EL (cell line): Measurements from ENCODE around the gene C11orf21.
"Not testable (repeated sequence)": the region's sequence is repeated elsewhere in the genome, so short reads cannot be mapped to it uniquely, and the experiment has no call there.

Experiments used
- DNase-seq: peaks from one replicate; pipeline ENCODE4 v3.0.0-alpha.2; 2016

The C11orf21 gene

DNA sequence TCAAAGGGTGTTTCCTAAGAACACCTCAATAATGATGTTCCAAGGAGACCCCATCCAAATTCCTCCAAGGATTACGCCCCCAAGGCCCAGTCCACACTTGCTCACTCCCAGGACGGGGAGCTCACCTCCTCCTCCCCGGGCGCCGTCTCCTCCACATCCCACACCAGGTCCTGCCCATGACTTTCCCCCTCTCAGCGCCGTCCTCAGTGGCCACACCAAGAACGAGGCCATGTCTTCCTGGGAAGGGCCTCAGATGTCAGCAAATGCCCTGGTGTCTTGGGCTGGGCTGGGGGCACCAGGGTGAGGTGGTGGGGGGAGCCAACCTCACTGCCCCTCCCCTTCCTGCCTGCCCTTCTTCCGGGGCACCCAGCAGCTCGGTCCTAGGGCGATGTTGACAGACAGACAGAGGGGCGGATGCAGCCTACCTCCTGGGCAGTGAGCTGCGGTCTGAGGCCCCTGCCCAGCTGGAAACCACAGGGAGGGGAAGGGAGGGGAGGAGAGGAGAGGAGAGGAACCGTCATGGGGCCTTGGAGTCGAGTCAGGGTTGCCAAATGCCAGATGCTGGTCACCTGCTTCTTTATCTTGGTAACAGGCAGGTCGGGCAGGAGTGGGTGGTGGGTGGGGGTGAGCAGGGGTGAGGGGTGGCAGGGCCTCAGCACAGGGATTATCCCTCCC is at the start of gene C11orf21, which contains the start of gene TSPAN32:
TSS of gene C11orf21 (minus strand) at position 288 of the 675 bp plus-strand sequence. CDS start at position 178, 110 bp downstream.
TSS of gene TSPAN32 (plus strand) at position 383 of the 675 bp plus-strand sequence. CDS start at position 520, 137 bp downstream.
- DNase-seq: peak; percentile 24

DNA sequence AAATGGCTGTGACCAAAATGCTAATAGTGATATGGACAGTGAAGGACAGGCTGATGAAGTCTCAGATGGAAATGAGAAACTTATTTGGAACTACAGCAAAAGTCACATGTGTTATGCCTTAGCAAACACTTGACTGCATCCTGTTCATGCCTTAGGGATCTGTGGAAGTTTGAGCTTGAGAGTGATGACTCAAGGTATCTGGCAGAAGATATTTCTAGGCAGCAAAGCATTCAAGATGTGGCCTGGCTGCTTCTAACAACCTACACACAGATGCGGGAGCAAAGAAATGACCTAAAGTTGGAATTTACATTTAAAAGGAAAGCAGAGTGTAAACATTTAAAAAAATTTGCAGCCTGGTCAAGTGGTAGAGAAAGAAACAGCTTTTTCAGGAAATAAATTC is 47.3 kb upstream of the C11orf21 start:
- DNase-seq: peak; percentile 21

DNA sequence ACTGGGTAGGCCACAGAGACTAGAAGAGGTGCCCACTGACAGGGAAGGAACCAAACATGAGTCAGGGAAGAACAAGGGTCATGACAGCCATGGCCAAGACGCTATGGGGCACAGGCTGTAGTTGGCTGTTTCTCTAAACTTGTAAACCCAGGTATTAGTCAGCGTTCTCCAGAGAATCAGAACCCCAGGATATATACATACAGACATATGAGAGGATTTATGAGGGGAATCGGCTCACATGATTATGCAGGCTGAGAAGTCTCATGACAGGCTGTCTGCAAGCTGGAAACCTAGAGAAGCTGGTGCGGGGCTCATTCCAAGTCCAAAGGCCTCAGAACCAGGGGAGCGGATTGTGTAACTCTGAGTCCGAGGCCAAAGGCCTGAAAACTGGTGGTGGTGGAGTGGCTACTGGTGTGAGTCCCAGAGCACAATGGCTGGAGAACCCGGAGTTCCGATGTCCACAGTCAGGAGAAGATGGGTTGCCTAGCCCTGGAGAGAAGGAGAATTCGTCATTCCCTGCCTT is 45.7 kb upstream of the C11orf21 start:
- DNase-seq: no peak

DNA sequence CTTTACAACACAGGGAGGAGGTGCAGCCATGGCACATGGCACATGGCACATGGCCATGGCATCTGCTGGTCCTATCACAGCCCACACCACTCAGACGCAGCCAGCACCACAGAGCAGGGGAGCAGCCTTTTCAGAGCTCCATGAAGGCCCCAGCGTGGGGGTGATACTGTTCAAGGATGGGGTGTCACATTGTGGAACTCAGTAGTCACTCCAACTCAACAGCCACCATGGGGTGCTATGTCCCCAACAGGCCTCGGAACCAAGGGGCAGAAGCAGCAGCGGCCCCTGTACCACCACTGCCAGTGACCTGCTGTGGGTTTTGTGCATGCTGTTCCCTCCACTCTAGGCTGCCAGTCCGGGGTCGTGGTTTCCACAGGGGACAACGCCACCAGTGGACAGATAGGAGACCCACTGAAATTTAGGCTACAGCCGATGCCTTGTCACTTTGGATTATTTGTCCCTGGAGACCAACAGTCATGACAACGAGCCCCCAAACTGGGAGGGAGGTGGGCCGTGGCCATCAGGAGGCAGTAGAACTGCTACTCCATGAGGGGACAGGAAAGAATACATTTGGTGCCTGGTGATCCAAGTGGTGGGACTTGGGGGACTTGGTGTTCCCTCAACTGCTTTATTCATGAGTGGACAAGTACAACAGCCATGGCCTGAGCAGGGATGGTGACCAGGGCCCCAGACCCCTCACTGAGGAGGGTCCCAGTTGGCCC is 45.0 kb upstream of the C11orf21 start:
- DNase-seq: no peak

DNA sequence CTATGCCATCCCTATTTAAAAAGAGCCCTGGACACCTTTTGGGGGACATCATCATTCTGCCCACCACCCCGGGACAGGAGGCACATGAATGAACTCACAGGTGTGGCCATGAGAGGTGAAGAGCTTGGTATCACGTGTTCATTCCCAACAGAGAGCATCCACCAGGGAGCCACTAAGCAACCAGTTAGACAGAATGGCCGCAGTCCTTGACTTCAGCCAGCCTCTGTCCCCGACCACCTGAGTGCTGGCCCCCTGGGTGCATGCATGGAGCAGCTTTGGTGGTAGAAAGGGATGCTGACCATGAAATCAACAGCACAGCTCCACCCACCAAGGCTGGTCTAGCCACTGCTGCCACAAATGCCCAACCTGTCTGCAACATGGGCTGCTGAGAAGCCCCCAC is 44.3 kb upstream of the C11orf21 start:
- no peak for DNase-seq

DNA sequence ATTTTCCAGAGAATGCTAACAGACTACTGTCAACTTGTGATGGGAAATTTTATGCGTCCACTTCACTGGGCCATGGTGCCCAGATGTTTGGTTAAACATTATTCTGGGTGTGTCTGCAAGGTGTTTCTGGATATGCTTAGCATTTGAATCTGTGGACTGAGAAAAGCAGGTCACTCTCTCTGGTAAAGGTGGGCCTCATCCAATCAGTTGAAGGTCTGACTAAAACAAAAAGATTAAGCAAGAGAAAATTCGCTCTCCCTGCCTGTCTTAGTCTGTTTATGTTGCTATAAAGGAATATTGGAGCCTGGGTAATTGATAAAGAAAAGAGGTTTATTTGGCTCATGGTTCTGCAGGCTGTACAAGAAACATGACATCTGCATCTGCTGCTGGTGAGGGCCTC is 43.3 kb upstream of the C11orf21 start:
- no peak for DNase-seq

DNA sequence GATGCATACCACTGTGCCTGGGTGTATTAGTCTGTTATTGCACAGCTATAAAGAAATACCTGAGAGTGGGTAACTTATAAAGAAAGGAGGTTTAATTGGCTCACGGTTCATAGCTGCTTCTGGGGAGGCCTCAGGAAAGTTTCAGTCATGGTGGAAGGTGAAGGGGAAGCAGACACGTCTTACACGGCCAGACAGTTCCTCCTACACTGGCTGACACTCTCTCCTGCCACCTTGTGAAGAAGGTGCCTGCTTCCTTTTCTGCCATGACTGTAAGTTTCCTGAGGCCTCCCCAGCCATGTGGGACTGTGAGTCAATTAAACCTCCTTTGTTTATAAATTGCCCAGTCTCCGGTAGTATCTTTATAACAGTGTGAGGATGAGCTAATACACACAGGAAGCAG is 41.8 kb upstream of the C11orf21 start:
- DNase-seq: no peak

DNA sequence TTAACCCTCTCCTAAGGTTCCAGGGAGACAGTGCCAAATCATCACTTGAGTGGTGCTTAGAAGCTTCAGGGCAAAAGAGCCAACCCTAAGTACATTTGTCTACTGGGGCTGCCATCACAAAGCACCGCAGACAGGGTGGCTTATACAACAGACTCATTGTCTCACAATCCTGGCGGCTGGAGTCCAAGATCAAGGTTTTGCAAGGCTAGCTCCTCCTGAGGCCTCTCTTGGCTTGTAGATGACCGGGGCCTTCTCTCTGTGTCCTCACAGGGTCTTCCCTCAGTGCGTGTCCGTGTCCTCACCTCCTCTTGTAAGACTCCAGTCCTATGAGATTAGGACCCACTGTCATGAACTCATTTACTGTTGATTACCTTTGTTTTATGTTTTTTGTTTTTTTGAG is 41.3 kb upstream of the C11orf21 start:
- DNase-seq: no peak

DNA sequence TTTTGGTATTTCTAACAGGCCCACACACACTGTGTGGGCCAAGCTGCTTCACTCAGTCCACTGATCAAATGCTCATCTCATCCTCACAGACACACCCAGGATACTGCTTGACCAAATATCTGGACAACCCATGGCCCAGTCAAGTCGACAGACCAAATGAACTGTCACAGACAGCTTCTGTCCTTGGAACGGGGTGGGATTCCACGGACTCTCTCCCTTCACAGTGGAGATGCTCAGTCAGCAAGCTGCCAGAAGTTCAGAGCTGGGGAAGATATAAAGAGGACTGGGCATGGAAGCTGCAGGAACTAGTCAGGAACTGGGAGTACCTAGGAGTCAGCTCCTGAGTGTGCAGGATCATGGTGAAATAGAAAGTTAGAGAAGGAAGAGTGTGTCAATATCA is 40.8 kb upstream of the C11orf21 start:
- no peak for DNase-seq

DNA sequence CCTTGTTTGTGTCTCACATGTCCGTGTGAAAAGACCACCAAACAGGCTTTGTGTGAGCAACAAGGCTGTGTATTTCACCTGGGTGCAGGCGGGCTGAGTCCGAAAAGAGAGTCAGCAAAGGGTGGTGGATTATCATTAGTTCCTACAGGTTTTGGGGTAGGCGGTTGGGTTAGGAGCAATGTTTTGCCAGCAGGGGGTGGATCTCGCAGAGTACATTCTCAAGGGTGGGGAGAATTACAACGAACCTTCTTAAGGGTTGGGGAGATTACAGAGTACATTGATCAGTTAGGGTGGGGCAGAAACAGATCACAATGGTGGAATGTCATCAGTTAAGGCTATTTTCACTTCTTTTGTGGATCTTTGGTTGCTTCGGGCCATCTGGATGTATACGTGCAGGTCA is 37.0 kb upstream of the C11orf21 start:
- DNase-seq: not testable (repeated sequence)

DNA sequence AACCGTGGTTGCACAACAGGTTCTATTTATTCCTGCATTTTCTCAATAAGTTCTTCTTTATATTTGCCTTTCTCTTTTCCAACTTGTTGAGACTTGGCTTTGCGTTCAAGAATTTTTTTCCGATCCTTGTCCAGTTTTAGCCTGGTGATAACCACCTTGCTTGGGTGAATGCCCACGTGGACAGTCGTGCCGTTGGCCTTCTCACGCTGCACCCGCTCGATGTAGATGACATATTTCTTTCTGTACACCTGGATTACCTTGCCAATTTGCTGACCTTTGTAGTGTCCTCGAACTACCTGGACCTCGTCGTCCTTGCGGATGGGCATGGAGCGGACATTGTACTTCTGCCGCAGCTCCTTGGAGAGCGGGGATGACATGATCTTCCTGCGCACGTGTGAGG is 33.6 kb upstream of the C11orf21 start:
- not testable (repeated sequence) for DNase-seq

DNA sequence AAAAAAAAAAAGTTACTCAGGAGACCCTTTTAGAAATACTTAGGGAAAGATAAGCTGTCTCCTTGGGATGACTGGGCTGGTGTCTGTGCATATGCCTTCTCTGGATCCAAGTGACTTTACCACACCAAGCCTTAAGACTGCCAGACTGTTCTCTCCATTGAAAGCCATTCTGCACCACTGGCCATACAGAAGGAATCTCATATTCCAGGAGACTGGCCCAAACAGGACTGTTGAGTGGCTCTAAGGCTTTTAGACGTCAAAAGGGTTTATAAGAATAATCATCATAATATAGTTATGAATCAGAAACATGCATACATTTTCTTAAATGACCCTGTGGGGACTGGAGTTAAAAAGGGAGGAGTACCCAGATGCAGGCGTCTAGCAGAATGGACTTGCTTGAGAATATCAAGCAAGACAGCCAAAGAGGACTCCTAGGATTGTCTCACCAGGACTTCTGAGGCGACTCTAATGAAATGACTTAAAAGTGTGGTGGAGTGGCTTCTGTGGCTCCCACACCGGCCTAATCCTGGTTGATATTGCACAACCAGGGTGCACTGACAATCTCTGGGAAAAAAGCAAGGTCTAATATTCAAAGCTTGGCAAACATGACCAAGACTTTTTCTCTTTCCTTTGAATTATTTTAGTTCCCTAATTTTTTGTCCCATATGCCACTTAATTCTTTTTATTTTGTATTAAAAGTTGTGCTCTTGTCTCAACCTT is 31.9 kb upstream of the C11orf21 start:
- DNase-seq: not testable (repeated sequence)

DNA sequence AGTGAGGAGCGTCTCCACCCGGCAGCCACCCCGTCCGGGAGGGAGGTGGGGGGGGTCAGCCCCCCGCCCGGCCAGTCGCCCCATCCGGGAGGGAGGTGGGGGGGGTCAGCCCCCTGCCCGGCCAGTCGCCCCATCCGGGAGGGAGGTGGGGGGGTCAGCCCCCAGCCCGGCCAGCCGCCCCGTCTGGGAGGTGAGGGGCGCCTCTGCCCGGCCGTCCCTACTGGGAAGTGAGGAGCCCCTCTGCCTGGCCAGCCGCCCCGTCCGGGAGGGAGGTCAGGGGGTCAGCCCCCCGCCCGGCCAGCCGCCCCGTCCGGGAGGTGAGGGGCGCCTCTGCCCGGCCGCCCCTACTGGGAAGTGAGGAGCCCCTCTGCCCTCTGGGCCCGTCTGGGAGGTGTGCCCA is 30.9 kb upstream of the C11orf21 start:
- DNase-seq: not testable (repeated sequence)

DNA sequence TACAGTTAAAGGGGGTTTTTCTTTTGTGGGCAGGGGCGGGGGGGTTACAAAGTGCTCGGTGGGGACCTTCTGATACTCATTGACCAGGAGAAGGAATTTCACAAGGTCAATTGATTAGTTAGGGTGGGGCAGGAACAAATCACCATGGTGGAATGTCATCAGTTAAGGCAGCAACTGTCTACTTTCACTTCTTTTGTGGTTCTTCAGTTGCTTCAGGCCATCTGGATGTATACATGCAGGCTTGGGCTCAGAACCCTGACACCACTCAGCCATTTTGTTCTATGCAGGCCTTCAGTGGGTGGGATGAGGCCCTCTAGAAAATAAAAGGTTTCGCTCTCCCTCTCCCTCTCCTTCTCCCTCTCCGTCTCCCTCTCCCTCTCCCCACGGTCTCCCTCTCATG is 29.7 kb upstream of the C11orf21 start:
- DNase-seq: no peak

DNA sequence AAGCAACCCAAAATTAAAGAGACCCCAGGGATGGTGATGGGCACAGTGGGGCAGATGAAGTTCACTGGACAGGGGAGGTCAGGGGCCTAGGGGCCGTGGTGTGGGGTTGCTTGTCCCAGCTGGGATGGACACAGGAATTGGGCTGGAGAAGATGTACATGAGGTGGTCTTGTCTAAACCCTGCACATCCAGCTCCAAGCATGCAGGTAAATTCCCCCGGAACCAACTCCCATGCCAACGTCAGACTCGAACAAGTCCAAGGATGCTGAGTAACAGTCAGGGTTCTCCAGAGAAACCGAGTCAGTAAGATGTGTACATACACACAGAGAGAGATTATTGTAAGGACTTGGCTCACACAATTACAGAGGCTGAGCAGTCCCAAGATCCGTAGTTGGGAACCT is 29.0 kb upstream of the C11orf21 start:
- no peak for DNase-seq

DNA sequence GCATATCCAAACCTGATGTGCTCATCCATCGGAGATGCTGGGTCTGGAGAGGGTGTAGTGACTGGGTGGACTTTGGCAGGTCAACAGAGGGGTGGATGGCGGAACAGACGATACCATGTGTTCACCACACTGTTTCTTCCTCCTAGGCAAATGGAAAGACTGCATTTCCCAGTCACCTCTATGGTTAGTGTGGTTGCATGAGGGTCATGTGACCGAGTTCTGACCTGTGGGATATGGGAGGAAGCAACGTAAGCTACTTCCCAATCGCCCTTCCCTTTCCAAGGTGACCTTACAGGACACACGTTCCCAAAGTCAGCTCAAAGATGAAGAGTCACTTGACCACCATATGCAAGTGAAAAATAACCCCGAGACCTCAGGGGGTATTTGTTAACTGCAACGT is 27.8 kb upstream of the C11orf21 start:
- no peak for DNase-seq

DNA sequence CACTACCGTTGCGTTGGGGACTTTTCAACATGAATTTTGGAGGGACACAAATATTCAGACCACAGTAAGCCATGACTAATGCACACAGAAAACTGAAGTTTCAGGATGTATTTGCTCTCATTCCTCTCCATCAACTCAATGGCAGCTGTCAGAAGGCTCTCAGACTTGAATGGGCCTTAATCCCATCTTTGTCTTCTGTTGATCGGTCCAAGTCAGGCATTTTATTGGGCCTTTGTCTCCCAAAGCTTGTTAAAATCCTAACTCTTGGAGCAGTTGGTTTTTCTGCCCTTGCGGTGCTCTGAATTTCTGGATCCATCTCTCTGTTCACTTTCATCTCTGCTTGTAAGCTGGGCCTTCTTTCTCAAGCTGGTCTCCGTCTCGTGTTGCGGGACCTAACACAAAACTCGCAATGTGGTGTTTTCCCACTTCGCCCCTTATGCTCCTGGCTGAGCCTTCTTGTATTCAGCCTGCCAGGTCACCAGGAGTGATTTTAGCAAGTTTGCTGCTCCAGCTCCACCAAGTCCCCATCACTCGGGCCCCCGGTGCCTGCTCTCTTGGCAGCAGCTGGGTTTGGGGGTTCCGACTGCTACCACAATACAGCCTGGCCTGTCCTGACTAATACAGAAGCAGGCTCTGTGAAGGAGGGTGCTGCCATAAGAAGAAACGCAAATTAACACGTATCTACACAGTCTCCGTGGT is 27.1 kb upstream of the C11orf21 start:
- no peak for DNase-seq

DNA sequence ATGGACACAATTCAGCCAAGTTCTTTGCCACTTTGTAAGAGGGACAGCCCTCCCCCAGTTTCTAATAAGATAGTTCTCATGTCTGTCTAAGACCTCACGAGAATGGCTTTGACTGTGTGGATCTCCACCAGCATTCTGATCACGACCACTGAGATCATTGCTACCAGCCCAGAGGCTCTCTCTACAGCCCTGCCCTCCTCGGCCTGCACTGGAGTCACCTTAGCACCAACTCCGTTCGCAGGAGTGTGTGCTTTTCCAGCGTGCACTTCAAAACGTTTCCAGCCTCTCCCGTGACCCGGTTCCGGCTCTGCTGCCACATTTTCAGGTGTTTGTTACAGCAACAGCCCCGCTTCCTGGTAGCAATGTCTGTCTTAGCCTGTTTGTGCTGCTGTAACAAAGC is 26.3 kb upstream of the C11orf21 start:
- no peak for DNase-seq

DNA sequence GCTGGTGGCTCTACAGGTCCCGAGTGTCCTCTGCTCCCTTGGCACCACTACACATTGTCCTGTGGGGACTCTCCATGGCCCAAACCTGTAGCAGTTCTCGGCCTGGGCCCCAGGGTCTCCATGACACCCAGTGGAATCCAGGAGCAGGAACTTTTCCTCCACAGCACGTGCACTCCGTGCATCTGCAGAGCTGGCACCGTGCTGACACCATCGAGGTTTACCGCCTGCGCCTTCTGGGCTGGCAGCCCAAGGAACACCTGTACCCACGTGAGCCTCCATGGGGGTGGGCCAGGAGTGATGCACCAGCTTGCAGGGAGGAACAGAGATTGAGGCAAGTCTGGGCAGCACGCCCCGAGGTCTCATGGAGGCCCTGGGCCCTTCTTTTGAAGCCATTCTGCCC is 25.3 kb upstream of the C11orf21 start:
- no peak for DNase-seq

DNA sequence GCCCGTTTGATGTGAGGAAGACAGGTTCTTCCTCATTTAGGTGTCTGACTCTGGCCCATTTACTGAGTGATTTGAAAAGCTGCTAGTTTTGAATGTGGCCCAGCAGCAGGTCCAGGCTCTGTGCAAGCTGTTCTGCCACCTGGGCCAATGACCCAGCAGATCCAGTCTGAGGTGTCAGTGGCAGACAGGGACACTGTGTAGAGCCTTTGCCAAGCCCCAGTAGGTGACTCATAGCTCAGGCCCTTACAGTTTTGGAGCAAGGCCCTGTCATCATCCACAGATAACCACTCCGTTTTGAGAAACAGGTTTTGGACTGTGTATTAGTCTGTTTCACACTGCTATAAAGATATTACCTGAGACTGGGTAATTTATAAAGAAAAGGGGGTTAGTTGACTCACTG is 24.0 kb upstream of the C11orf21 start:
- peak; percentile 23 for DNase-seq

DNA sequence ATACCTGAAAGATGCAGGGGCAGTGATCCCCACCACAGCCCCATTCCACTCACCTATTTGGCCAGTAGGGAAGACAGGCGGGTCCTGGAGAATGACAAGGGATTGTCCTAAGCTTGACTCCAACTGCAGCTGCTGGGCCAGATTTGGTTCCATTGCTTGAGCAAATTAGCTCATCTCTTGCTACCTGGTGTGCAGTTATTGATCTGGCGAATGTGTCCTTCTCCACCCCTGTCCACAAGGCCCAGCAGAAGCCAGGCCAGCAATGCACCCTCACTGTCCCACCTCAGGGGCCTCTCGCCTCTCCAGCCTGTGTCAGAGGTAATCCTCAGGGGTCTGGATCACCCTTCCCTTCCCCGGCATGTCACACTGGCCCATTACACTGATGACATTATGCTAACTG is 23.4 kb upstream of the C11orf21 start:
- no peak for DNase-seq

DNA sequence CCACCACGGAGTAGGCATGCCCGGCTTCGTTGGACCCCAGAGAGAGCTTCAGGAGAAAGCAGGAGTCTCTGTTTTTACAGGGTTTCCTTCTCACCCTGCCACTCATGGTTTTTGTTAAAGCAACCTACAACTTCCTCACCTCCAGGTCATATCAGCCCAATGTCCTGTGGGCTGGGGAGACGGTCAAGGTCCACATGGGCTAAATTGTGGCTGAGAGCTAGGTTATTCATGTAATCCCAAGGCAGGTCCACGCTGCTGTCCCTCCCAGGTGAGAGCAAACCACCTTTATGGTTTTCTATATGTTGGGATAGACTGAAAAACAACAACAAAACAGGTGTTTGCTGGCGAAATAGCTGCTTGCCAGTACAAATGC is 19.6 kb upstream of the C11orf21 start:
- no peak for DNase-seq
